HG03439 (cell line): Measurements from ENCODE around the gene USO1.
"Not testable (repeated sequence)": the region's sequence is repeated elsewhere in the genome, so short reads cannot be mapped to it uniquely, and the experiment has no call there.

ENCODE experiments used
- ATAC-seq: cut with Tn5 transposase; IDR thresholded peaks from one replicate; pipeline ENCODE4 v1.9.1; 2021; ENCODE audit warnings: mild to moderate bottlenecking, moderate library complexity; ENCODE audit not compliant: unreplicated experiment

USO1 gene

DNA sequence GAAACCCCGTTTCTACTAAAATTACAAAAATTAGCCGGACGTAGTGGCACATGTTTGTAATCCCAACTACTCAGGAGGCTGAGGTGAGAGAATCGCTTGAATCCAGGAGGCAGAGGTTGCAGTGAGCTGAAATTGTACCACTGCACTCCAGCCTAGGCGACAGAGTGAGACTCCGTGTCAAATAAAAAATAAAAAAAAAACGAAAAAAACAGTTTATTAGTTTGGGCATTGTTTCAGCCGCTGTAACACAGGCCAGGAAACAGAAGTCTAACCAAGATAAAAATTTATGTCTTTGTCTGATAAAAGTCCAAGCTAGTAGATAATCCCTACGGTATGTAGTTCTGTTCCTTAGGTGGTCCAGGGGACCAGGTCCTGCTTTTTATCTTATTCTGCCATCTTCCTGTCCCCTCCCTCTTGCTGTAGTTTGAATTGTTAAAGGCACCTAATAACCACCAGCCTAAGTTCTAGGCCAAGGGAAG is 21.4 kb downstream of the USO1 start:
- ATAC-seq = no peak

DNA sequence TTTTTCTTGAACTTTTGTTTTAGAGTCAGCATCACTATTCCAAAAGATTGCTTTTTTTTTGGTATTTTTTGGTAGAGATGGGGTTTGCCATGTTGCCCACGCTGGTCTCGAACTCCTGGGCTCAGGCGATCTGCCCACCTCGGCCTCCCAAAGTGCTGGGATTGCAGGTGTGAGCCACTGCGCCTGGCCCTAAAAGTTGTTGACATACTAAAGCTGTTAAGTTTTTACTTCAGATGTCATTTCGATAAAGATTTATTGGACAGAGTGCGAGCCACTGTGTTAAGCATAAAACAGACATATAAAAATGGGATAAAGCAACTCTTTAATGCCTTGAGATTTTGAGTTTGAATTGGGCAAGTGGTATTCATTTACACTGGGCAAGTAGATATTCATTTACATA is 28.3 kb downstream of the USO1 start:
- no peak for ATAC-seq

DNA sequence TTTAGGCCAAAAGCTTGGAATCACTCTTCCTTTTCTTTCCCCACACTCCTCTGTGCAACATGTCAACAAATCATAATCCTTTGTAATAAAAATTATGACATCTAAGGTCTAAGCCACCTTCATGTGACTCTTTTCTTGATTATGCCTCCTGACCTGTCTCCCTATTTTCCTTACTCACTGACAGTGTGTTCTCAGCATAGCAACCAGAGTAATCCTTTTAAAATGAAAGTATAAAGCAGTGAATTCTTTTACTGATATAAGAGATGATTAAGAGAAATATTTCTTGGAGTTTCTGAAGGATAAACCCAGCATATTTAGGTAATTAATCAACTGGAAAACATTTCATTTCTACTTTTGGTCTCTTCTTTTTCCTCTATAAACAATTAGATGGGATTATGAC is 44.7 kb downstream of the USO1 start:
- no peak for ATAC-seq

DNA sequence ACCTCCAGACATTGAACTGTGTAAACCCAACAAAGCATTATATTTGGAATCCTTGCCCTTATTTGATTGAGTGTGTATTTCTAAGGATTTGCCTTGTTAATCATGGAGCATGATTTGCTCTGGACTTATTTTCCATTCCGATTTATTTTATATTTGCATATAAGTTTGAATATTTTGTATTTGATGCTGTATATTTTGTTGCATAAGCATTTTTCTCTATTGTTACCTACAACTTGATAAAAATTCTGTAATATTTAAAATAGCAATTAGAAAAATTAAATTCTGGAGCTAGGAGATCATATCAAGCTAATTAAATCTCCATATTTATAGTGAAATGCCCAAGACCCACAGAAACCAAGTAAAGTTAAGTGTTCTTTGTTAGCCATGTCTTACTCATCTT is 47.2 kb downstream of the USO1 start:
- no peak for ATAC-seq

DNA sequence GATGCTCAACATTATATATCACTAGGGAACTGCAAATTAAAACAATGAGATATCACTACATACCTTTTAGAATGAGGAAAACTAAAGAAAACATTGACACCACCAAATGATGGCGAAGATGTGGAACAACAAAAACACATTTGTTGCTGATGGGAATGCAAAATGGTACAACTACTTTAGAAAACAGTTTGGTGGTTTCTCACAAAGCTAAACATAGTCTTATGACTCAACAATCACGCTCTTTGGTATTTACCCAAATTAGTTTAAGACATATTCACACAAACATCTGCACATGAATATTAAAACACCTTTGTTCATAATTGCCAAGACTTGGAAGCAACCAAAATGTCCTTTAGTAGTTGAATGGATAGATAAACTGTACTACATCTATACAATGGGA is 53.2 kb downstream of the USO1 start:
- no peak for ATAC-seq

DNA sequence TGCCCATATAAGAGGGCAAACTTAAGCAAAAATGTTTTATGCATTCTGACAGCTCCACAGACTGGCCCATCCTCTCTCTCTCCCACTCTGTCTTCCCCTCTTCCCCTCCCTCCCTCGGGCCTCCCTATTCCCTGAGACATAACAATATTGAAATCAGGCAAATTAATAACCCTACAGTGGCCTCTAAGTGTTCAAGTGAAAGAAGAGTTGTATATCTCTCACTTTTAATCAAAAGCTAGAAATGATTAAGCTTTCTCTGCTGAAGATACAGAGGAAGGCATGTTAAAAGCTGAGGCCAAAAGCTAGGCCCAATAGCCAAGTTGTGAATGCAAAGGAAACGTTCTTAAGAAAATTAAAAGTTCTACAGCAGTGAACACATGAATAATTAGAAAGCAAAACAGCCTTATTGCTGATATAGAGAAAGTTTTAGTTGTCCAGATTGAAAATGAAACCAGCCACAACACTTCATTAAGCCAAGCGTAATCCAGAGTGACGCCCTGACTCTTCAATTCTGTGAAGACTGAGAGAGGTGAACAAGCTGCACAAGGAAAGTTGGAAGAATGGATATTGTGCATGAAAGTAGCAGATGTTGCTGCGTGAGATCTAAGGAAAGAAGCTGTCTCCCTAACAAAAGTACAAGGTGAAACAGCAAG is 54.9 kb downstream of the USO1 start:
- no peak for ATAC-seq

DNA sequence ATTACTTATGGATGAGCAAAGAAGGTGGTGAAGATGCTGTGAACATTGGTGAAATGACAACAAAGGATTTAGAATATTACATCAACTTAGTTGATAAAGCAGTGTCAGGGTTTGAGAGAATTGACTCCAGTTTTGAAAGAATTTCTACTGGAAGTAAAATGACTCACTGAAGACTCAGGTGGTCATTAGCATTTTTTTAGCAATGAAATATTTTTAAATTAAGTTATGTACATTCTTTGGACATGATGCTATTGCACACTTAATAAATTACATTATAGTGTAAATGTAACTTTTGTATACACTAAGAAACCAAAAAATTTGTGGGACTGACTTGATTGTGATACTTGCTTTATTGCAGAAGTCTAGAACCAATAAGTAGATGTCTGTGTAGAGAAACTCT is 56.9 kb downstream of the USO1 start:
- ATAC-seq = no peak

DNA sequence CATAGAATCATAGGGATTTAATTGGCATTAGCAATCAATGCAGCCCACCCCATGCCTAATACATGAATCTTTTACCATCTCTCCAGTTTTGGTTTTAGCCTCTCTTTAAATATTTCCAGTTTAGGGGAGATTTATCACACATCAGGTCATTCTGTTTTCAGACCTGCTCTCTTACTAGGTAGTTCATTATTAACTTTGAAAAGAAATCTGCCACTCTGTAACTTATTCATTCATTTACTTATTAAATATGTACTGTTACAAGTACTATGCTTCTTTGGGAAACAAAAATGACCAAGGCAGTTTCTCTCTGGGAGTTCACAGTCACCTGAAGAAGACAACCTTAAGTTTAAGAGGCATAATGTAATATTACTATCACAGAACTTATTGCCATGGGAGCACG is 62.1 kb downstream of the USO1 start:
- no peak for ATAC-seq

DNA sequence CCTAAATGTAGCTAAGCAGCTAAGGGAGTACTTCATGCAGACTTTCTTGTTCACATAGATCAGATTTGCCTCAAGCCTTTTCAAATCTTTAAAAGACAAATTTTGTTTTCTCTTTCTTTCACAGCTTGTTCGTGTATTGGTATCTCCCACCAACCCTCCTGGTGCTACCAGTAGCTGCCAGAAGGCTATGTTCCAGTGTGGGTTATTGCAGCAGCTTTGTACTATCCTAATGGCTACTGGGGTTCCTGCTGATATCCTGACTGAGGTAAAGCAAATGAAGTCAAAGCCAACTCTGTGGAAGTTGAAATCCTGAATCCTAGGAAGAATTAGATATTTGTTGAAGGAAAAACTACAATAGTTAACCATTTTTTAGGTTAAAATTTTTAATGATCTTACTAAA is 62.6 kb downstream of the USO1 start:
- no peak for ATAC-seq

DNA sequence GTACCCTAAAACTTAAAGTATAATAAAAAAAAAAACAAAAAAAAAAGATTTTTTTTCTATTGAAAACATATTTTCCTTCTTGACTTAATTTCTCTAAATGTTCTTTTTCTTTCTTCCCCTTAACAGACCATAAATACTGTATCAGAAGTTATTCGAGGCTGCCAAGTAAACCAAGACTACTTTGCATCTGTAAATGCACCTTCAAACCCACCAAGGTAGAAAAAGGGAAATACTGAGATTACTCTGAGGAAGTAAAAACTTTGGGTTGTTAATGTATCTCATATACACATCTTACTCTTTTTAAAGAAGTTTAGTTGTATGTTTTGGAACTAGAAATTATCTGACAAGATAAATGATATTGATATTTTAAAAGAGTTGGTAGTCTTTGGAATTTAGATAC is 65.6 kb downstream of the USO1 start:
- no peak for ATAC-seq

DNA sequence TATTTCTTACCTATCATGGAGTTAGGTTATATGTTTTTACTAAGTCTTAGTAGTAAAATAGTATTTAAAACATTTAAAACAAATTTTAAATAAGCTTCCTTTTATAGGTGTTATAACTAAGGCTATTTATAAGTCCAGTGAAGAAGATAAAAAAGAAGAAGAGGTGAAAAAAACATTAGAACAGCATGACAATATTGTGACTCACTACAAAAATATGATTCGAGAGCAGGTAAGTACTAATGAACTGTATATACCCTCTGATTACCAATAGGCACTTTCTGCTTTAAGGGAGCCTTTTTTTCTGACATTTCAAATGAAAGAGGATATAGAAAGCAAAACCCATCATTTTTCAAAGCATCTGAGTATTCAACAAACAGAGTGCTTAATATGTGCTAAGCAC is 76.6 kb downstream of the USO1 start:
- ATAC-seq = no peak

DNA sequence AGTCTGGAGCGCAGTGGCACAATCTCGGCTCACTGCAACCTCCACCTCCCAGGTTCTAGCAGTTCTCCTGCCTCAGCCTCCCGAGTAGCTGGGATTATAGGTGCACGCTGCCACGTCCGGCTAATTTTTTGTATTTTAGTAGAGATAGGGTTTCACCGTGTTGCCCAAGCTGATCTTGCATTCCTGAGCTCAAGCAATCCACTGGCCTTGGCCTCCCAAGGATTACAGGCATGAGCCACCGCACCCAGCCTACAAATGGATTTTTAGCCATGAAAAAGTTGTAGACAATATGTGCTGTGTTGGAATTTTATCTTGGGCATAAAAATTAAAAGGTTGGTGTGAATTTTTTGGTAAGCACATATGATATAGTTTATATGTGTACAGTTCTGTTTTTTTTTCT is 81.7 kb downstream of the USO1 start:
- not testable (repeated sequence) for ATAC-seq

DNA sequence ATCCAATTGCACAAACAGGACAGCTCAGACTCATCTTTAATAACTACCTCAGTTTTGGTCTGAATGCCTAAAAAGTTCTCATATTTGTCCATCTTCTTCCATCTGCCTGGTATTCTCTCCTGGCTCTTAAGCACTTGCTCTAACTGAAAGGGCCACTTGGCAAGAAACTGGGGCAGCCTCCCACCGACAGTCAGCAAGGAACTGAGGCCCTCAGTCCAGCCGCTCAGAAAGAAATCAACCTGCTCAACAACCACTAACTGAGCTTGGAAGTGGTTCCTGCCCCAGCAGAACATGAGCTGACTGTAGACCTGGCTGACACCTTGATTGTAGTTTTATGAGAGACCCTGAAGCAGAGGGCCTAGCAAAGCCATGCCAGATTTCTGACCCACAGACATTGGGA is 93.5 kb downstream of the USO1 start:
- no peak for ATAC-seq

DNA sequence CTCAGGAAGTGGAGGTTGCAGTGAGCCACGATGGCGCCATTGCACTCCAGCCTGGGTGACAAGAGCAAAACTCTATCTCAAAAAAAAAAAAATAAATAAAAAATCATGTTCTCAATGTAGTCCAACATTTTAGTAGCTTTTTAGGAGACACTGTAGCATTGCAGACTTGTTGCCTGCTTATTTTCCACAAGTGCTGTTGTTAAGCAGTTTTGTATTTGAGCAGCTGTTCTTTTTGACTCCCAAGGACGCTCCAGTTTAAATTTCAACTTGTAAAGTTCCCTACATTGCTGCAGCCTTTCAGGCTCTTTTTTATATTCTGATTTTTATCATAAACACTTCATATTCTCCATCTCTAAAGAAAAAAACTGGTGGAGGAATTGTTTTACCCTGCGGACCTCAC is 94.7 kb downstream of the USO1 start:
- no peak for ATAC-seq

DNA sequence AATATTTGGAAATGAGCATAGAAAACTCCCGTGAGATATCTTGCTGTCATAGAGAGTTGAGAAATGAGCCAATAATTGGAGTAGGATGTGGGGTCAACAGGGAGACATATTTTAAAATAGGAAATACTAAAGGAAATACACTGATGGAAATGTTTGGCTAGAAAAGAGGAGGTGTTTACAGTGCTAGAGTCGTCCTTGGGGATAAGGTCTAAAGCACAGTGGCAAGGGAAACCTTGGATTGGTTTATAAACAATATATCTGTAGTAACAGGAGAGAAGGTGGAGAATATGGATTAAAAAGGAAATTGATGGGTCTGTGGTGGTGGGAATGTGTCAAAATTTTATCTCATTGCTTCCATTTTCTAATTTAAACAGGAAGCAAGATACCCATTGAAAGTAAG is 95.8 kb downstream of the USO1 start:
- no peak for ATAC-seq

DNA sequence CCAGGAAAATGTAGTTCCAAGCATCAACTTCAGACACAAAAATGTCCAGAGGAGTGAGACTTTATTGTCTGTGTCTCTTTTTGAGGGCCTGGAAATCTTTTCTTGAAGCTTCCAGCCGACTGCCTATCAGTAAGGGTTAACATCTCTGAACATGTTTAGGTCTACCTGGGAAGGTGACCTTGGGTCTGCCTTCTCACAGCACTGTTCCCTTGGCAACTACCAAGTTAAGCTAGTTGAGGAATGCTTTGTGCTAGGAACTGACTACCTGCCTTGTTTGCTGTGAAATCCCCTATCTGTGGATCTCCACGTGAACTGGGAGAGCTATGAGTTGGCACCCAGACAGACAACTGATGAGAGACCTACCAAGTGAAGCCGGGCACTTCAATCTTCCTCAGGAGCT is 96.3 kb downstream of the USO1 start:
- no peak for ATAC-seq

DNA sequence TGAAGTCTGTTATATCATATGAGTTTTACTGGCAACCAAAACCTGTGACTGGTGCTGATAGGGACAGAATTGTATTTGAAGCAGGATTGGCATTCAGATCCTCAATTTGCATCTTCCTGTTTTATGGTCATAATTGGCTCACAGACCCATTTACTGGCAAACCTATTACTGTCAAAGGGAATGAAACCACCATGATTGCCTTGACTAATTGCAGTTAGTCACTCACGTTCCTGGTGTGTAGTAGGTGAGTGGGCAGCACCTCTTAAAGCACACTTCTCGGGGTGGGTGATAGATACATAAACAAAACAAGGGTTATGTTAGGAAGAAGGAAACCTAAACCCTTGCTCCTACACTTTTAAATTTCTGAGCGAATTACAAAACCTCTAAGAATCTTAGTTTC is 96.8 kb downstream of the USO1 start:
- ATAC-seq = no peak

DNA sequence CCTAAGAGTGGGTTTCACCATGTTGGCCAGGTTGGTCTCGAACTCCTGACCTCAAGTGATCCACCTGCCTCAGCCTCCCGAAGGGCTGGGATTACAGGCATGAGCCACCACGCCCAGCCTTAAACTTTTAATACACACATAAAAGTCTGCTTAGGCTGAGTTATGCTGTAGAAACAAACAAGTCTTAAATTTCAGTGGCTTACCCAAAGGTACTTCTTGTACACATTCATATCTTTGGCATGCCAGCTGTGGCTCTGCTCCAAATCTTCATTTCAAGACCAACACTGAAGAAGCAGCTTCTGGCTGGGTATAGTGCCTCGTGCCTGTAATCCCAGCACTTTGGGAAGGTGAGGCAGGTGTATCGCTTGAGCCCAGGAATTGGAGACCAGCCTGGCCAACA is 97.6 kb downstream of the USO1 start:
- no peak for ATAC-seq

DNA sequence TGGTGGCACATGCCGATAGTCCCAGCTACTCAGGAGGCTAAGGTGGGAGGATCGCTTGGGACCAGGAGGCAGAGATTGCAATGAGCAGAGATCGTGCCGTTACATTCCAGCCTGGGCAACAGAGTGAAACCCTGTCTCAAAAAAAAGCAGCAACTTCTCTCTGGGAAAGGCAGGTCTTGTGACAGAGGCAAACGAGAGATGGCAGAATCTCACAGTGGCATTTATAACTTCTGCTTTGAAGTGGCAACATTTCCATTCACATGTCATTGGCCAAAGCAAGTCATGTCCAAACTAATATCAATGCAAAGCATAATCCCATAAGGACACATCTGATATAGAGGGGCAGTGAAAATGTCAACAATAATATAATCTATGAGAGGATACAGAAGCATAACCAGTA is 98.0 kb downstream of the USO1 start:
- ATAC-seq = no peak

DNA sequence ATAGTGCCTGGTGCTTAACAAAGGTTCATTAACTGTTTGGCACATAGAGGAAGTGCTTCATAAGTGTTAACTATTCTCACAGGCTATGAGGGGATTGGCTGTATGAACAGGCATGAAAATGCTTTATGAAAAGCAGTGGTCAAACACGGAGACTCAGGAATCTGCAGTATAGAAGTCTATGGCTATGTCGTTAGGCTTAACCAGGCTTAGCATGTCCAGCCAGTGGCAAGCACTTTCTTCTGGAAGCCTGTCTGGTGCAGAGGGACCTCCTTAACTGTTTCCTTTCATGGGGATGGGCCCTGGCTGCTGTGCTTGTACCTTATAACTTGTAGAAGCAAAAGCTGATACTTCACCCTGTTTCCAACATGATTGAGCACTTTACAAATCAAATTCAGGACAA is 99.4 kb downstream of the USO1 start:
- no peak for ATAC-seq

DNA sequence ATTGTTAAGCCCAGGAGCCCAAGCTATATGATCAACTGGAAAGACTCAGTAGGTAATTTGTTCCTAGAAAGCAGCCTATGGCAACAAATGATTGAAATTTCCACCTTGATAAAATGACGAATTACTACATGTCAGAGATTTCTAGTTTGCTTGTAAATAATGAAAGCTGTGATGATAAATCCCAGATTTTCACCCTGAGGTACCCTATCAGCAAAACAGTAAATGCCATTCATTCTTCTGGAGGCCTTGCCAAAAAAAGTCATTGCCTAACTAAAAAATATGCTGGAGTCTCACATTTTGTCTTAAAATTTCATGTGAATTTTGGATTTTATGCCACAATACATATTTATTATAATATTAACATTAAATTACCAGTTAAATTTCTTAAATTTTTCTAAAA is 106.5 kb downstream of the USO1 start:
- ATAC-seq = no peak

DNA sequence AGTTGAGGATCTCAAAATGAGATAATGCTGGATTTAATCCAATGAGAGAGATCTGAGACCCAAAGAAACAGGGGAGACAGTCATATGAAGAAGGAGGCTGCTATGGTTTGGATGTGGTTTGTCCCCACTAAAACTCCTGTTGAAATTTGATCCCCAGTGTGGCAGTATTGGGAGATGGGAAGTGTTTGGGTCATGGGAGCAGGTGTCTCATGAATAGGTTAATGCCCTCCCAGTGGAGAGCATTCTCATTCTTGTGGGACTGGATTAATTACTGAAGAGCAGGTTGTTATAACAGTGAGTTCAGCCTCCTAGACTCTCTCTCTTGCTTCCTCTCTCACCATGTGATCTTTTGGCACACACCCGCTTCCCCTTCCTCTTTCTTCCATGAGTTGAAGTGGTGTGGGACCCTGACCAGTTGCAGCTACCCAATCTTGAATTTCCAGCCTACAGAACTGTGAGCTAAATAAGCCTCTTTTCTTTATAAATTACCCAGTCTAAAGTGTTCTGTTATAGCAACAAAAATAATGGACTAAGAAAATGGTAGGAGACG is 107.6 kb downstream of the USO1 start:
- ATAC-seq = no peak

DNA sequence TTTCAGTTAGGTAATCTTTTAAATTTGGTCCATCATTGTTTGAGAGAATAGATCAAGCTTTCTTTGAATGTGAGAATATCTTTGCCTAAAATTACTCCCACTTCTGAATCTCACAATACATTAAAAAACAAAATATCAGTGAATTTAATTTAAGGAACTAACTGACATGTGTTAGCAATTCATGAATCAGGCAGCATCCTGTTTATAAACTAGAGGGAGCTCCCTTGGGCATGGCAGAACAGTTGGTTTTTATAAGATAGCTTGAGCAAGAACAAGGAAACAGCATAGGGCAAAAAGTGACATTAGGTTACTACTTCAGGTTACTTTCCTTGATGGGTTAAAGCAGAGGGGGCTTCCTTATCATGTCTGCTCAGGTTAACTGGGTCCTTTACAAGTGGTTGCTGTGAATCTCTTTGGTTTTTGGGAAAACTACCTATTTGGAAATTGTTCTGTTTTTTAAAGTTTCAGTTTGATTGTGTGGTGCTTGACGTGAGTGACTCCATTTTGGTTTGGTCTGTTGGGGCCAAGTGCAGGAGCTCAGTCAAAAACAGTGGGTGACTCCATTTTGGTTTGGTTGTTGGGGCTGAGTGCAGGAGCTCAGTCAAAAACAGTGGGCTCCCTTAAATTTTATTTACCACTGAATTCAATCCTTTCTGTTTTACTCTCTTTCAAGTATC is 109.9 kb downstream of the USO1 start:
- no peak for ATAC-seq
